PC-3 (cell line): ENCODE results near the gene SETD1B. TPM values are rescaled to one million over a fixed set of nuclear protein-coding genes. Genes with fewer than 3 reads are reported as not detected.
A peak's percentile ranks its signal among the peaks of the same experiment; 100 is the strongest.

Experiments used
- ATAC-seq: fragments of 200-7000 bp; cut with Tn5 transposase; 2 replicates; pipeline ENCODE4 v1.9.1; 2020; ENCODE audit warnings: mild to moderate bottlenecking, moderate library complexity
- BruUV-seq: library from RNA; stranded (reverse); fragments of 400-500 nt; replicated peaks from 2 replicates; lab custom pipeline; 2021; lab: Mats Ljungman, UMichigan
- CTCF ChIA-PET: fragments of 300-600 bp; sonication (Branson Sonifier 250); formaldehyde crosslinking; loops from one replicate; lab custom pipeline; 2022; ENCODE audit warnings: antibody characterized with exemption; lab: Charles Lee
- POLR2A ChIA-PET: fragments of 300-600 bp; sonication (Branson Sonifier 250); formaldehyde crosslinking; loops from one replicate; lab custom pipeline; 2022; ENCODE audit warnings: antibody characterized with exemption; ENCODE audit not compliant: unreplicated experiment; lab: Charles Lee
- DNase-seq: peaks from one replicate; pipeline ENCODE4 v3.0.0-alpha.2; 2015
- H2AFZ ChIP-seq: fragments of 300-600 bp; sonication (generic); 2 replicates; pipeline ENCODE4 v1.6.0; 2016; ENCODE audit warnings: antibody characterized with exemption, low read length
- H3F3A ChIP-seq: fragments of 300-600 bp; sonication (generic); one replicate; pipeline ENCODE4 v1.6.0; 2017; ENCODE audit warnings: antibody characterized with exemption, low read length, control low read depth, mild to moderate bottlenecking; ENCODE audit not compliant: unreplicated experiment
- H3K27ac ChIP-seq: fragments of 300-600 bp; sonication (generic); 2 replicates; pipeline ENCODE4 v1.5.1; 2016; ENCODE audit warnings: mild to moderate bottlenecking, low read length
- H3K27me3 ChIP-seq: fragments of 300-600 bp; sonication (generic); 2 replicates; pipeline ENCODE4 v1.6.1; 2016; ENCODE audit warnings: low read length, mixed read lengths
- H3K36me3 ChIP-seq: fragments of 300-600 bp; sonication (generic); 2 replicates; pipeline ENCODE4 v1.6.1; 2016; ENCODE audit warnings: low read depth, mixed run types, low read length, mixed read lengths
- H3K4me1 ChIP-seq: fragments of 300-600 bp; sonication (generic); 2 replicates; pipeline ENCODE4 v1.5.1; 2016; ENCODE audit warnings: low read length; ENCODE audit not compliant: insufficient read depth
- H3K4me2 ChIP-seq: fragments of 300-600 bp; sonication (generic); 2 replicates; pipeline ENCODE4 v1.6.0; 2016; ENCODE audit warnings: low read length
- H3K4me3 ChIP-seq: fragments of 300-600 bp; sonication (generic); 2 replicates; pipeline ENCODE4 v1.5.1; 2016; ENCODE audit warnings: mild to moderate bottlenecking, low read length, mixed read lengths
- H3K79me2 ChIP-seq: fragments of 300-600 bp; sonication (generic); 2 replicates; pipeline ENCODE4 v1.6.1; 2017; ENCODE audit warnings: low read length, mixed read lengths
- H3K9ac ChIP-seq: fragments of 300-600 bp; sonication (generic); 2 replicates; pipeline ENCODE4 v1.6.0; 2016; ENCODE audit warnings: mild to moderate bottlenecking, low read length
- H3K9me2 ChIP-seq: fragments of 300-600 bp; sonication (generic); replicated peaks from 2 replicates; pipeline ENCODE4 v1.6.1; 2016; ENCODE audit warnings: mixed run types, low read length, mixed read lengths
- H3K9me3 ChIP-seq: fragments of 300-600 bp; sonication (generic); 2 replicates; pipeline ENCODE4 v1.6.1; 2016; ENCODE audit warnings: low read length, mixed read lengths
- H4K20me1 ChIP-seq: fragments of 300-600 bp; sonication (generic); 2 replicates; pipeline ENCODE4 v1.6.1; 2016; ENCODE audit warnings: low read length, mixed read lengths
- EZH2 ChIP-seq: fragments of 300-600 bp; sonication (generic); IDR thresholded peaks from one replicate; pipeline ENCODE4 v1.6.1; 2017; ENCODE audit warnings: antibody characterized with exemption, mild to moderate bottlenecking, low read length; ENCODE audit not compliant: unreplicated experiment
- EZH2phosphoT487 ChIP-seq: fragments of 300-600 bp; sonication (generic); IDR thresholded peaks from 2 replicates; pipeline ENCODE4 v1.6.1; 2018; ENCODE audit warnings: mild to moderate bottlenecking, antibody characterized with exemption, low read length, borderline replicate concordance
- intact Hi-C: fragments of 100-400 bp; cut with micrococcal nuclease; formaldehyde crosslinking; loops from 2 replicates; pipeline ENCODE4 v1.9.0; 2023
- total RNA-seq: library from RNA; depleted of rRNA; stranded (reverse); fragments of >200 nt; gene quantifications from 2 replicates; pipeline ENCODE4 v1.2.3, GENCODE V29; 2014
- TF ChIP-seq, protein P1 (sequence below): fragments of 300-600 bp; sonication (generic); conservative IDR thresholded peaks from 2 replicates; pipeline ENCODE4 v1.5.1; 2017; ENCODE audit warnings: antibody characterized with exemption, low read depth, mild to moderate bottlenecking, low read length

The SETD1B gene
- total RNA-seq, 1 experiment from 2014 or later: 7.5 TPM

DNA sequence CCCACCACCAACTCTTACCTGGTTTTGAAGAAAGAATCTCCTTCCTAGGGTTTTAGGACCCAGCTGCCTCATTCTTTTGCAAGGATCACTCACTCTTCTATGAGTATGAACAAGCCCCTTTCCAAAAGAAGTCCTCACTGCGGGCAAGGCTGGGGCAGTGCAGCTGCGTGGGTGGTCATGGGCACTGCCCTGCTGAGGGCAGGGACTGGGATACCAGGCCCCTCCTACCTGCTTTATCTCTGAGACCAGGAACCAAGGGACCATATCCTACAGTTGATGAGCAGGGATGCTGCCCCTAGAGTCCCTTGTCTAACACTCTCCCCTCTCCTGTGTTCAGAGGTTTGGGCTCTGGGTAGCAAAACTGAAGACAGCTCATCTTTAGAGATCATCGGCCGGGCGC is 34.3 kb downstream of the SETD1B start:
- H3K4me2 ChIP-seq: no peak overlapping the region
- TF ChIP-seq, protein P1, sequence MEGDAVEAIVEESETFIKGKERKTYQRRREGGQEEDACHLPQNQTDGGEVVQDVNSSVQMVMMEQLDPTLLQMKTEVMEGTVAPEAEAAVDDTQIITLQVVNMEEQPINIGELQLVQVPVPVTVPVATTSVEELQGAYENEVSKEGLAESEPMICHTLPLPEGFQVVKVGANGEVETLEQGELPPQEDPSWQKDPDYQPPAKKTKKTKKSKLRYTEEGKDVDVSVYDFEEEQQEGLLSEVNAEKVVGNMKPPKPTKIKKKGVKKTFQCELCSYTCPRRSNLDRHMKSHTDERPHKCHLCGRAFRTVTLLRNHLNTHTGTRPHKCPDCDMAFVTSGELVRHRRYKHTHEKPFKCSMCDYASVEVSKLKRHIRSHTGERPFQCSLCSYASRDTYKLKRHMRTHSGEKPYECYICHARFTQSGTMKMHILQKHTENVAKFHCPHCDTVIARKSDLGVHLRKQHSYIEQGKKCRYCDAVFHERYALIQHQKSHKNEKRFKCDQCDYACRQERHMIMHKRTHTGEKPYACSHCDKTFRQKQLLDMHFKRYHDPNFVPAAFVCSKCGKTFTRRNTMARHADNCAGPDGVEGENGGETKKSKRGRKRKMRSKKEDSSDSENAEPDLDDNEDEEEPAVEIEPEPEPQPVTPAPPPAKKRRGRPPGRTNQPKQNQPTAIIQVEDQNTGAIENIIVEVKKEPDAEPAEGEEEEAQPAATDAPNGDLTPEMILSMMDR: no peak
- no peak for TF ChIP-seq EZH2phosphoT487
- no peak for TF ChIP-seq EZH2
- ChIA-PET POLR2A (interaction anchor here (0.7 kb wide), 1 partner anchor 438 kb away, joined by 3 read pairs; no protein-coding TSS in a partner anchor), CTCF (interaction anchor here (0.6 to 1.1 kb wide), 4 partner anchors 10 to 61 kb away, joined by 3 to 7 read pairs (median 3); no protein-coding TSS in a partner anchor)
- H2AFZ ChIP-seq: no peak overlapping the region
- no peaks in the 10 kb centered on the region for H3K36me3 ChIP-seq
- no peak overlapping the region for H3K4me3 ChIP-seq
- H3K9ac ChIP-seq: no peak overlapping the region
- no peak for ATAC-seq
- H3K79me2 ChIP-seq: no peaks in the 10 kb centered on the region
- H3F3A ChIP-seq: no peaks in the 10 kb centered on the region
- H3K4me1 ChIP-seq: 0 out of 2 replicates have a peak, but pooled peaks cover 4% of the 10 kb centered on the region
- H4K20me1 ChIP-seq: no peaks in the 10 kb centered on the region
- H3K27me3 ChIP-seq: no peaks in the 10 kb centered on the region
- BruUV-seq: no TSS peak
- no peak for DNase-seq
- intact Hi-C loops: no loop called here
- no peaks in the 10 kb centered on the region for H3K9me2 ChIP-seq
- H3K27ac ChIP-seq: no peak overlapping the region
- H3K9me3 ChIP-seq: no peaks in the 10 kb centered on the region

DNA sequence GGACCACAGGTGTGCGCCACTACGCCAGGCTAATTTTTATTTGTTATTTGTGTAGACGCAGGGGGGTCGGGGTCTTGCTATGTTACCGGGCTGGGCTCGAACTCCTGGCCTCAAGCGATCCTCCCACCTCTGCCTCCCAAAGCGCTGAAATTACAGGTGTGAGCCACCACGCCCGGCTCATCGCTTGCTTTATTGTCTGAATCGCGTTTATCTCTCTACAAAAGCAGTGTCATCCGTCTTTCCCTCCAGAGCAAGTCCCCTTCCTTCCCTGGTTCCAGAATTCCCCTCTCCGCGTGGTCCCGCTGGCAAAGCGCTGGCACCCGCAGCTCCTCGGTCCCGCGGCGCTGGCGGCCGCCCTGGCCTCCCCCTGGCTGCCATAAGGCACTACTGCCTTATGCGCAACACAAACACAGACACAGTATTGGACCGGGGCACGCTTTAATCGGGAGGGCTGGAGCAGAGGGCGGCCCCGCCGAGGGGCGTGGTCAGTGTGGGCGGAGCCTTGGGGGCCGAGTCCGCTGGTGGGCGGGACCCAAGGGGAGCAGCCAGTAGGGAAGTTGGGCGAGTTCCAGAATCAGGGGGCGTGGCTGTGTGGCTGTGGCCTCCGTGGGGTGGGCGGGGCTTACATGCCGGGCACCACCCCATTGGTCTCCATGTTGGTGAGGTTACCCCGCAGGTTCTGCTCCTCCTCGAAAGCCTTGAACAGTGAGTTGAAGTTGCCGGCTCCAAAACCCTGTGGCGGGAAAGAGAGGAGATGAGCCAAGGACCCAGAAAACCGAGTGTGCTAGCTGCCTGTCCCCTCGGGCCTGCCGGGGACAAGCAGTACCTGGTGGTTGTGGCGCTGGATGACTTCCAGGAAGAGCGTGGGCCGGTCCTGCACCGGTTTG is 35.5 kb downstream of the SETD1B start:
- peak; percentile 96 for ATAC-seq
- H3K4me2 ChIP-seq: peak overlapping the region; percentile 90
- ChIA-PET POLR2A (interaction anchor here (0.6 kb wide), 1 partner anchor 111 kb away, joined by 3 read pairs; no protein-coding TSS in a partner anchor), CTCF (no interaction called here)
- H3K4me1 ChIP-seq: 0 out of 2 replicates have a peak, but pooled peaks cover 4% of the 10 kb centered on the region
- H3K27ac ChIP-seq: peak overlapping the region; percentile 12; the same call in 1 of the 2 replicates
- no peaks in the 10 kb centered on the region for H4K20me1 ChIP-seq
- intact Hi-C loops: loop anchor here (1.0 kb wide), 1 partner anchor 49 kb away; the partner anchor contains the start of gene PSMD9
- H3K36me3 ChIP-seq: no peaks in the 10 kb centered on the region
- peak overlapping the region; percentile 73 for H3K9ac ChIP-seq
- peak; percentile 100 for DNase-seq
- no peaks in the 10 kb centered on the region for H3K79me2 ChIP-seq
- peak overlapping the region; percentile 89 for H2AFZ ChIP-seq
- no TSS peak for BruUV-seq
- no peaks in the 10 kb centered on the region for H3K27me3 ChIP-seq
- no peak for TF ChIP-seq EZH2phosphoT487
- TF ChIP-seq, protein P1: no peak; the same call in 1 of the 2 replicates
- TF ChIP-seq EZH2: no peak
- H3K9me2 ChIP-seq: no peaks in the 10 kb centered on the region
- no peaks in the 10 kb centered on the region for H3F3A ChIP-seq
- no peaks in the 10 kb centered on the region for H3K9me3 ChIP-seq
- peak overlapping the region; percentile 79 for H3K4me3 ChIP-seq
